ENCODE measurements around the gene P3R3URF.

Gene P3R3URF

DNA sequence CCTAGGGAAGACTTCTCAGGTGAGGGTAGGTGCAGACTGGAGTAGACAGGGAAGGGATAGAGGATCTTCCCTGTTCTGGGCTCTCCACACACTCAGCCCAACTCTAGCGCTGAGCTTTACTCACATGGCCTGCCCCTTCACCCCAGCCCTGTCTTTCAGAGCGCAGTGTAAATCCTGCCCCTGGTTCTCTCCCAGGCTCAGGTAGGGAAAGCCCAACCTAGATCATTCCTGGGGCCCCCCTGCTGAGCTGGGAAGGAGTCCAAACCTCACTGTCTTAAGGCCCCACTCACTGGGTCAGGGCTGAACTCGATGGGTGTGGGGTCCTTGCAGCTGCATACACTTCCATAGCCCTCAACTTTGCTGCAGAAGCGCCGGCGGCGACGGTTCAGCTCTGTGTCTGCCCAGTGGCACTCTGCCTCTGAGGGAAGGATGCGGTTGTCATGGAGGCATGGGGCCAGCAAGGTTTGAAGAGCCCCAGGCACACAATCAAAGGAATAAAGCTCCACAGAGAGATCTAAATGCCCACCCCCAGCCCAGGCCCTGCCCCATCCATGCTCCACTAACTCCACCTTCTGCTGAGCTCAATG, 17.8 kb upstream of the P3R3URF start:
- DNase-seq (ENCODE audit: low spot score), result no peak

DNA sequence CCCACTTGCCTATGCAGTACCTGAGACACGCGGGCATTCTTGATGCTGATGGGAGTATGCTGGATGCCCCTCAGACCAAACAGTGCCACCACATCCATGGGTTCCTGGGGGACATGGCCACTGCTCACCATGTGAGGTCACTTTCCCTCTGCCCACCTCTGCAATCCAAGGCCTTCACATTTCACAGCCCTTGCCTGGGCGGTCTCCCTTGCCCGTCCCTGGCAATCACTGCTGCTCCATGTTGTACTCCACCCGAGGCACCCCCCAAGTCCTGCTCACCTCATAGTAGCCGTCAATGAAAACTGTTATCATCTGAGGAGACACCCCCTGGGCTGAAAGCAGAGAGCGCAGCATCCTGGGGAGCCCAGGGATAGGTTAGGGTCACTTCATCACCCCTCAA, 17.0 kb upstream of the P3R3URF start:
- no peak for DNase-seq (ENCODE audit: low spot score)

DNA sequence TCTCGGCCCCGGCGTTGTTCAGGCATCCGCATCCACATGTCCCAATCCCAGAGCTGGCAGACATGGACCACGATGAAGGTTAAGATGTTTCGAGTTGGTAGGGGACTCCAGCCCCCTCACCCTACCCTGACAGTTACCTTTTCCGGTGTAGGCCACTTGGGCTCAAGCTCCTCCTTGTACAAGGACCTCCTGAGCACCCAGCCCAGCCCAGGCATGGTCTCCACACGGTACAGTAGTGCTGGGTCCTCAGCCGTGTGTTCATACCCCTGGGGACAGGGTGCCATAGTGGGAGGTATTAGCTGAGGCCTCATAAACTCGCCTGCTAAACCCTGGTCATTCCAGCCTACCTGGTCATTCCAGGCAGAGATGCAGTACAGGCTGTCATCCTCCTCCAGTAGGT, 15.9 kb upstream of the P3R3URF start:
- DNase-seq (ENCODE audit: low spot score), result no peak

DNA sequence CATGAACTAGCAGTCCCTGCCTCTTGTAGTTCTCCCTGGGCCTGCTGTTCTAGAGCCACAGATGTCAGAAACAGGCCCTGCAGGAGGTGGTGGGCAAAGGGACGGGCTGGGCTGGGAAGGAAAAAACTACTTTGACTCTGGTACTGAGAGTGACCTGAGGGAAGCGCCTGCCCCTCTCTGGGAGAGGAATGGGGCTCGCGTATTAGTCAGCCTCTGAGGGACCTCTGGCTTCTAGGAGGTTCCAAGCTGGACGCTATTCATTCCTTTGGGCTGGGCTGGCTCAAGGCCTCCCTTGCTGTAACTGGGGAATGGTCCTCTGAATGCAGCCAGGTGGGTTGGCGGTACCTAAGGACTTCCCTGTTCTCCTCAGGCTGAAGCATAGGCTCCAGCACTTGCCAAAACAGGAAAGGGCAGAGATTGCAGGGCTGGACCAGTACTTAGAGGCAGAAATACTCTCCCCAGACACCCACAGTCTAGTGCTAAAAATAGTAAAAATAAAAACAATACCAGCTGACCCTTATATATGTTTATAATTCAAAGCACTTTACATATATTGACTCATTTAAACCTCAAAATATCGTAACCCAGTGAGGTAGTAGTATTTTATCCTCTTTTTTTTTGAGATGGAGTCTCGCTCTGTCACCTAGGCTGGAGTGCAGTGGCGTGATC, 14.9 kb upstream of the P3R3URF start:
- DNase-seq (ENCODE audit: low spot score), result no peak

DNA sequence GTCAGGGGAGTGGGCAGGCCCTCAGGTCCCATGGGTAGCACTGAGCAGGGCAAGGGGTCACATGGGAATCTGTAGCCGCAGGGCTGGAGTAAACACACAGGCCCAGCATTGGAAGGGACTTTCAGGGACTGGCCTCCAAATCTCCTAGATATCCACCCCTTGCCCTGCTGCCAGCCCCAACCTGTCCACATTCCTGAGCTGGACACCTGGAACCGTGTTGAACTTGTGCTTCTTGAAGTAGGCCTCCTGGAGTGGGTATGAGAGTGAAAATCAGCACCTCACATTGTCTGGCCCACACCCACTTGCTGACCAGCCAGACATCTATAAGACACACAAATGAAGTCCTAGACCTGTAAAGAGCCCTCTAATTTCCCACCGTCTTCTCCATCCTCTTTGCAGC, 14.3 kb upstream of the P3R3URF start:
- no peak for DNase-seq (ENCODE audit: low spot score)

DNA sequence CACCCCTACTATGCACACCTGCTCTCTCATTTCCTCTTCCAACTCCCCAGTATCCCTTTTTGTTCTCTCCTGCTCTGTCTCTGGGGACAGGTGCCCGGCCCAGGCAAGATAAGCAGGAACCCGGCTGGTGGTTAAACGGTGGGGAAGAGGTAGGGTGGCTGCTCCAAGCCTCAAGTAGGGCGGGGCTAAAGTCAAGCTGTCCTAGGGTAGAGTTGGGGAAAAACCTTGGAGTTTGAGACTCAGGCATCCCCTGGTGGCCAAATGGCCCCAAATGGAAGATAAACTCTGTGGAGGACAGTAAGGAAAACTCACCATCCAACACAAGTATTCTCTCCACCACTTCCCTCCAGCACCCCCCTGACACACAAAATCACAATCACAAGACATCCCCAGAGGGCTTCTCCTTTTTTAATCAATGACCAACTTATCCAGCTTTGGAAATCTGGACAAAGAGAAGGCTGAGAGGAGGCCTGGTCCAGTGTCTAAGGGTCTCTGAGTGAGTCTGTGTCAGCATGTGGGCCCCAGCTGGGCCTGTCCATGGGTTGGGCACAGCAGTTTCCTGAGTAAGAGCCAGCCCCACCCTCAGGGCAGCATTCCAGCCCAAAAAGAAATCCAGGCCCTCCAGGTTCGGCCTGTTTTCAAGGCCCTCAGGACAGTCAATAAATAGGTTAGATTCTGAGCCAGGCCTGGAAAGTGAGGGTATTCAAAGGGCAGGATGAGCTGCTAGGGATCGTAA, 12.2 kb upstream of the P3R3URF start:
- no peak for DNase-seq (ENCODE audit: low spot score)

DNA sequence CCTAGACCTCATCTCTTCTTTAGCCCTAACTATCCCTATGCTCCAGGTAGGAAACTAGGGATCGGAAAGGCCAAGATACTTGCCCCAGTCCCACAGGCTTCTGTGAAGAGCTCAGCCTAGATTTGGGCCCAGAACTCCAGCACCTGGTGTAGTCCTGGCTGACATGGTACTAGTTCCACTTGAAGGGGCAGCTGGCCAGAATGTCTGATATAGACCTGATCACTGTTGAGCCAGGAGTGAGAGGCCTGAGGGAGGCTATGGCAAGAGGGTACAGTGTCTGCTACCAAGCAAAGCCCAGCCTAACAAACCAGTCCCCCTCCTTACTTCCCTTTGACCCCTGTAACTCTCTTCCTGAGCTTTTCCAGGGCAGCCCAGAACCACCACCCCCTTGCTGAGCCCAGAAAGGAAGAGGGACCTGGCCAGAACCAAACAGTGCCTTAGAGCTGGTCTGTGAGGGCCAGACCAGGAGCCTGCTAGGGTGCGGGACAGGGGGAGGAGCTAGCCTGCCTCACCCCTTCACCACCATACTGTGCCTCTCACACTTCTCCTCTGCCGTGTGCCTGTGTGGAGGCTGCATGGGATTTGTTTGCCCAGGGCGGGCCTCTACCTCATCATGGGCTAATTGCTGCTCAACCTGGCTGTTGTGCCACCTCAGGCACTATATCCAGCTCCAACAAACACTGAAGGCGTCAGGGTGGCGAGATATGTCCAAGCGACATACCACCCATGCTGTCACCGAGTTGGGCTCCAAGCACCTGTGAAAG, 11.0 kb upstream of the P3R3URF start:
- no peak for DNase-seq (ENCODE audit: low spot score)

DNA sequence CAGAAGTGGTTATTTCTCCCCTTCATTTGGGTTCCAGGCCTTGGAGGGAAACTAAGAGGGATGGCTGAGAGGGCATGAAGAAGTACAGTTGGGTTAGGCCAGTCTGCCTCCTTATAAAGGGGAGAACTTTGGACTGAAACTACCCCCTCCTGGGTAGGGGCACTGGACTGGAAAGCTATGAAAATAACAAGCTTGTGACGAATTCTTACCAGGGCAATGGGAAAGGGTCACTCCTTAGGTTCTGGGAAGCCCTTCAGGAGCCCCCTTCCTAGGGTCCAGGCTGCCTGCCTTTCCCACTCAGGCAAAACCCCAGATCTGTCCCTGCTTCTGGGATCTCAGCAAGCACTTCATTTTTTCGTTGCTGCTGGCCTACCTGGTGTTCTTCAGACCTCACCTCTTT, 9.8 kb upstream of the P3R3URF start:
- no peak for DNase-seq (ENCODE audit: low spot score)

DNA sequence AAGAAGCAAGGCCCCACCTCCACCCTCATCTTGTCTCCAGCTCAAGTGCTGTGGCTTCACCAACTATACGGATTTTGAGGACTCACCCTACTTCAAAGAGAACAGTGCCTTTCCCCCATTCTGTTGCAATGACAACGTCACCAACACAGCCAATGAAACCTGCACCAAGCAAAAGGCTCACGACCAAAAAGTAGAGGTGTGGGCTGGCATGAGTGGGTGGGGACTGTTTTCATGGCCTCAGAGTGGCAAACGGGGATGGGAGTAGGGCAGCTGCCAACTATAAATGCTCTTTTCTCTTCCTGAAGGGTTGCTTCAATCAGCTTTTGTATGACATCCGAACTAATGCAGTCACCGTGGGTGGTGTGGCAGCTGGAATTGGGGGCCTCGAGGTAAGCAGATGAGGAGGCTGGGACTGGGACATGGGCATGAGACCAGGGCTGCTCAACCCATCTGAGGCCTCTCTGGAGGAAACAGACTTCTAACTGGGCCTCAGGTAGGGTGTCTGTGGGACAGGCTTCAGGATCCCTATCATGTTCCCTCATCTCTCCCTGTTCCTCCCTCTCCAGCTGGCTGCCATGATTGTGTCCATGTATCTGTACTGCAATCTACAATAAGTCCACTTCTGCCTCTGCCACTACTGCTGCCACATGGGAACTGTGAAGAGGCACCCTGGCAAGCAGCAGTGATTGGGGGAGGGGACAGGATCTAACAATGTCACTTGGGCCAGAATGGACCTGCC, 8.8 kb upstream of the P3R3URF start:
- DNase-seq (ENCODE audit: low spot score), result no peak

DNA sequence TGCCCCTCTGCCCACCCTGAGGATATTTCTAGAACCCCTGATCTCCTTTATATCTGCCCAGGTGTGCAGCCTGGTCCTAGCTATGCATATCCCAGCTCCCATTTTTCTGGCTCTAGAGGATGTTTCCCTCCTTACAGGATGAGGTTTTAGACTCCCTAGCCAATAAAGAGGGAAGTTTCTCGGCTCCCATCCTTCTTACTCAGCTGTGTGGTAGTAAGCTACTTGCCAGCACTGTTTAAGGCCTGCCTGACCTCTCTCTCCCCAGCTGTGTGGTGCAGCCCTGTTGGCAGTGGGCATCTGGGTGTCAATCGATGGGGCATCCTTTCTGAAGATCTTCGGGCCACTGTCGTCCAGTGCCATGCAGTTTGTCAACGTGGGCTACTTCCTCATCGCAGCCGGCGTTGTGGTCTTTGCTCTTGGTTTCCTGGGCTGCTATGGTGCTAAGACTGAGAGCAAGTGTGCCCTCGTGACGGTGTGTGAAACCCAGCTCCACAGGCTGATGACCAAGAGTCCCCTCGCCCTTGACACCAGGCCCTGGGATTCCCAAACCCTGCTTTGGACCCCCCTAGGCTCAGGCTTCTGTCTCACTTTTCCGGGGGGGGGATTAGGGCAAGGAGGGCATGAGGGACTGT, 7.8 kb upstream of the P3R3URF start:
- no peak for DNase-seq (ENCODE audit: low spot score)

DNA sequence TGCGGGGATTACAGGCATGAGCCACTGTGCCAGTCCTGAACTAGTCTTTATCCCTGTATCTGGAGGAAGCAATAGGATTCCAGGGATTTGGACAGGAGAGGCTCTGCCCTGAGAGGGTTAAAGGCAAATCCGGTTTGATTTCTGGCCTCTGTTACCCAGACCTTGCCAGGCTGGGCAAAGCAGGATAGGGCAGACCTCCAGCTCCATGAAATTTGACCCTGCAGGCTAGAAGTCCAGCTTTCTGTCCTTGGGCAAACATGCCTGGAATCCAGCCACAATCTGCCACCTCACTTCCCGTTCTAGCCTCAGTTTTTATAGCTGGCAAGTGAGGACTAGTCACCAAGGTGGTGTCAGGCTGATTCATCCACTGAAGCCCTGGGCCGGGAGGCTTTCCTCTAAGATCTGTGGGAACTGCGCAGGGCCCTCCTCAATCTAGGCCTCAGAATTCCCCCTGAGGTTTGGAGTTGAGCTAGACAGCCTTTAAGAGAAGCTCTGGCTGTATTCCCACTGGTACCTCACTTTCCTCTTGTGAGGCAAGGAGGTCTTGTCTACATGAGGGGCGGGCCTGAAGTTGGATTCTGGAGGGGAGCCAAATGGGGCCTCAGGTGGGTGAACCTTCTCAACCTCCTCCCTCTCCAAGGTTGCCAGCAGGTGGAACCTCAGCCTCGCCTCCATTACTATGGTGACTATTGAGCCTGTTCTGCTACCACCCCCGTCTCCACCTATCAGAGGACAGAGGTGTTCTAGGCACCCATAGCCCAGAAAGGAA, 7.0 kb upstream of the P3R3URF start:
- peak; percentile 91 for DNase-seq (ENCODE audit: low spot score)

DNA sequence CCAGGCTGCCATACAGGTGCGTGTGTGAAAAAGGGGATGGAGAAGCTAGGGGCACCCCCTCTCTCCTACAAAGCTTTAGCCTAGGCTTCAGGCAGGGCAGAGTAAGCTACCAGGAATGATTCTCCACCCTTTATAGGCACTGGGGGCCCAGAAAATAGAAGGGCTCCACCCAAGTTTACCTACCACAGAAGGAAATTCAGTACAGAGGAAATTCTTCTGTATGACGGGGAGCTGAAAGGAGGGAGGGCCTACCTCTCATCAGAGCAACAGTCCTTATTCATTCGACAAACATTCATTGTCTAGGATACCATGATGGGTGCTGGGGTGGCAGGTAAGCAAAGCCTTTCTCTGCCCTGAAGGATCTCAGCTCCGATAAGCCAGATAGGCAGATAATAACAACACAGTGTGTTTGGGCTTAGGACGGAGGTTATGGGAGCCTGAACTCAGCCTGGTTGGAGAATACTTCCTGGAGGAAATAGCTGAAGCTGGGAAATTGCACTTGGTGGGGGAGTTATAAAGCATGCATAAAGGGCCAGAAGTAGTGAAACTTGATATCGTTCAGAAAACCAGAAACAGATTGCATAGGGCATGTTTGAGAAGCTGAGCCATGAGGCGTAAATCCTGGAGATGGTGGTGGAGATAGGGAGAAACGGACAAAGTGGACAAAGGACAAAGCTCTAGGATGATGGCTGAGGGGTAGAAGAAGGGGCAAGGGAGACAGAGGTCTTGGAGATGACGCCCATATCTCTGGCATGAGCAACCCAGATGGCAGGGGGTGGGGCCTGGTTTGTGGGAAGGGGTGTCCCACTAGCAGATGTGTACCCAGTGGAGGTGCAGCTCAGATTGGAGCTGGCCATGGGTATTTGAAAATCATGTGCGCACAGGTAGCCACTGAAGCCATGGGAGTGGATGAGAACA, 5.3 kb upstream of the P3R3URF start:
- no peak for DNase-seq (ENCODE audit: low spot score)

DNA sequence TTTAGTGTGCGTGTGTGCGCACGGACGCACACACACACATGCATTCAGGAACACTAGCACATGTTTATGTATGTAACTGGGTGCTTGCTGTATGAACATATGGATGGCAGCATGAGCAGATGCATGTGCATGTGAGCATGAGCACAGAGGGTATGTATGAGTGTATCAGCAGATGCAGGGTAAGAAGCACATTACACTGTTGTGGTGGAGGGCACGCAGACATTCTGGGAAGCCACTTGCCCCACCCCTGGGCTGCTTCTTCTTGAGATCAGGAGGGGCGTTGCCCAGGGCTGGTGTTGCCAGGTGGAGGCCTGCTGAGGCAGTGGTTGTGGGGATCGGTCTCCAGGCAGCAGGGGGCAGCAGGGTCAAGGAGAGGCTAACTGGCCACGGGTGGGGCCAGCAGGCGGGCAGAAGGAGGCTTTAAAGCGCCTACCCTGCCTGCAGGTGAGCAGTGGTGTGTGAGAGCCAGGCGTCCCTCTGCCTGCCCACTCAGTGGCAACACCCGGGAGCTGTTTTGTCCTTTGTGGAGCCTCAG, 3.9 kb upstream of the P3R3URF start:
- no peak for DNase-seq (ENCODE audit: low spot score)

DNA sequence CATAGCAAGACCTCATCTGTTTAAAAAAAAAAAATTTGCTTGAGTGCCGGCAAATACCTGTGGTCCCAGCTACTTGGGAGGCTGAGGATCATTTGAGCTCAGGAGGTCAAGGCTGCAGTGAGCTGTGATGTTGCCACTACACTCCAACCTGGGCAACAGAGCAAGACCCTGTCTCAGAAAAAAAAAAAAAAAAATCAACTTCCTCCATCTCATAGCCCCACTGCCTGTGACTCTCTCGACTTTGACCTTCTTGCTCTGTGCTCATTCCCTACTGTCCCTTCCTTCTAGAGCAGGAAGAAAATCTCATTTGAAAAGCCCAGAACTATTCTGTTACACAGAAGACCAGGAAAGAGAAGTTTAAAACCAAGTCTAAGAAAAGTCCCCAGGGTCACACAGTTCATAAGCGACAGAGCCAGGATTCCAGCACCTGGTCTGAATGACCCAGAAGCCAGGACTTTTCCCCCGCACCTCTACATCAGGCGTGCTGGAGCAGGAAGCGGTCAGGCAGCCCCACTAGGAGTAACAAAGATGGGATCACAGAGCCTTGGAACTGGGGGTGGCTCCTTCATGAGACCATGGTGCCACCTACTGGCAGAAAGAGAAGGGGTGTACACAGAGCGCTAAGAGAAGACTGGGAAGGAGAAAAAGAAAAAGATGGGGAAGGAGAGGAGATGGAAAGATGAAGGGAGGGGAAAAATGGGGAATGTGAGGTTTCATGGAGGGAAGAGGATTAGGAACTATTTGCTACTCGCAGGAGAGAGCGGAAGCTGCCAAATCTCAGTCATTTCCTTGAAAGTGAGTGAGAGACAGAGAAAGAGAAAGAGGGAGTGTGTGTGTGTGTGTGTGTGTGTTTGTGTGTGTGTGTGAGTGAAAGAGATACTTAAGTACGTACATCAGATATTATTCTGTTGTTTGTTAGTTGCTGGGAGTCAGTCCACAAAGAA, 3.1 kb upstream of the P3R3URF start:
- DNase-seq (ENCODE audit: low spot score), result peak; percentile 80

DNA sequence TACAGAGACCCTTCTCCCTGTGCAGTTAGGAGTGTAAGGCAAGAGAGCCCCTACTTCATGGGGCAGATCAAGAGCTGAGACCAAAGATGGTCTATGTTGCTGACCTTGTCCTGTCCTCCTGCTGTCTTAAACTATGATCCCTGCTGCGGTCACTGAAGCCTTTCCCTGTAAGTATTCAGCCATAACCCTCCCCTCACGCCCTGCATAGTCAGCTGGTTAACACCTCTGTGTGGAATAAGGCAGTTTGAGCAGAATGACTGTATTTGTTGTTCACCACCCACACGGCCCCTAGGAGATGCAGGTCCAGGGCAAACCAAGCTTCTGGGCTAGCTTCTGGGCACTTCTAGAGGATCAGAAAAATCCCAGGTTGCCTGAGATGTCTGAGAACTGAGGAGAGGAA, 1.0 kb downstream of the P3R3URF start:
- no peak for DNase-seq (ENCODE audit: low spot score)

DNA sequence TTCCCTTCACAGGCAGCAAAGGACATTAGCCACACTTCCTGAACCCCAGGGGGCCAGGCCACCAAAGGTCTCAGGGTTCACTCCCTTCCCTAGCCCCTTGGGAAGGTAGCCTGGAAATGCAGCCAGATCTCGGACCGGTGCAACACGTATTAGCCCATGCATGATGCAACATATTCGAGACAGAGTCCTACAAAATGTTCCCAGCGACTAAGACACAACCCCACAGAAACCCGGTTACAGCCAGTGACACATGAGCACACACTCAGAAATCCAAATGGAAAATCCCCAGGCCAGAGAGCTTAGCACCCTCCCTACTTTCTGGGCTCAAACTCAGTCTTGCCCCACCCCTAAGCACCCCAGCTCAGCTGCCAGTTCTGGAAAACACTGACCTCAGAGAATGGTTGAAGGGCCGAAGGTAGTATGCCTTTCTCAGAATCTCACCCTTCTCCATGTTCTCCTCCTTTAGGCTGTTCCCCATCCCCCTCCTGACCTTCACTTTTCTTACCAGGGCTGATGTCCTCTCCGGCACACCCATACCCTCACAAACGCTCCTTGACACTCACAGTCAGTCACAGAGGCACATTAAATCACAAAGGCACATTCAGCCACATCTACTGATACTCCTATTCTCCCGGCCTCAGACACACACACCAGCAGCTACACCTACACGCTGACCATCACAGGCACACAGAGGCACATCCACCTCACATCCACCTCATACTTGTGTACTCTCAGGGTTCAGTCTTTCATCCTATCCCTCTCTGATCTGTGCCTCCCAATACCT, 1.6 kb downstream of the P3R3URF start, which contains the start of gene TSPAN1:
TSS of gene TSPAN1 (plus strand) at position 640 of the 784 bp plus-strand sequence. CDS start 6,021 bp downstream, outside the sequence.
- no peak for DNase-seq (ENCODE audit: low spot score)

DNA sequence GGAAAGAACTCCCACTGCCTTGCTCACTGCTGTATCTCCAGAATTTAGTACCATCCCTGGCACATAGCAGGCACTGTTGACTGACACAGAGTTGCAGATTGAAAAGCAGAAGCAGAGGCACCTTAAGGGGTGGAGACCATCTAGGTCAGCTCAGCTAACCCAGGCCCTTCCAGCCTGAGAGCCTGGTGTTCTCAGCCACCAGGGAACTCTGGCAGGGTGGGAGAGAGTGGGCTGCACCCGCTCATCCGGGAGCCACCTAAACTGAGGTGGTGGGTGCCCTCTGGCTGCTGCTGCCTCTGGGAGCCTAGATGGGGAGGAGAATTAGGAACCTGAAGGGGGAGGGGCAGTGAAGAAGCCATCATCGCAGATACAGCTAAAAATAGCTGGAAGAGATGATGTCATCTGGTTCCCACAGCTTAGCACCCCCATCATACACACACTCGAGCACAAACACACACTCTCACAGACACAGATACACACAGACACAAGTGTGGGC, 2.9 kb downstream of the P3R3URF start:
- DNase-seq (ENCODE audit: low spot score), result no peak
